ENCODE results near the gene KL. TPM values are rescaled to one million over a fixed set of nuclear protein-coding genes. Genes with fewer than 3 reads are reported as not detected.

Gene KL
- total and polyA plus RNA-seq, 4 donors, result 1.4 to 24.5 (median 5.7) TPM

- H3K27ac ChIP-seq (ENCODE audit: low read depth in 1 of 2, low read length in 1 of 2), result no peak overlapping the region
- H3K9me3 ChIP-seq (ENCODE audit: control insufficient read depth in 4 of 4, insufficient read depth in 3 of 4, low read length in 3 of 4), result no peaks in the 10 kb centered on the region
- DNase-seq (no peak), ATAC-seq (ENCODE audit: insufficient read depth, low FRiP score) (no peak)
- peaks cover 0 to 4% (median 0%) of the 10 kb centered on the region in 5 donors for H3K4me1 ChIP-seq (ENCODE audit: control insufficient read depth in 5 of 5, insufficient read depth in 5 of 5, low read length in 5 of 5)
- no peak overlapping the region for H3K9ac ChIP-seq (ENCODE audit: insufficient read depth in 1 of 2, low read length in 2 of 2)
- H3K27me3 ChIP-seq (ENCODE audit: control insufficient read depth in 3 of 3, insufficient read depth in 3 of 3, low read length in 2 of 3), result no peaks in the 10 kb centered on the region
- no peak for TF ChIP-seq CTCF (IDR thresholded peaks at IDR 0.05; ENCODE audit: control extremely low read depth, extremely low read depth)
- H3K4me3 ChIP-seq, result no peak overlapping the region
- WGBS, 2 donors, result 62 to 76% methylated on average over 4 of the region's 4 CpGs
- no peaks in the 10 kb centered on the region for H3K36me3 ChIP-seq (ENCODE audit: control insufficient read depth in 4 of 4, insufficient read depth in 4 of 4, low read length in 4 of 4)
These were observed 29.8 kb downstream of the KL start for GRCh38 chr13:33045851-33046592.

- H3K27me3 ChIP-seq (ENCODE audit: control insufficient read depth in 3 of 3, insufficient read depth in 3 of 3, low read length in 2 of 3), result no peaks in the 10 kb centered on the region
- WGBS, 2 donors, result 47 to 67% methylated on average over 4 of the region's 4 CpGs
- peaks cover 0 to 4% (median 0%) of the 10 kb centered on the region in 5 donors for H3K4me1 ChIP-seq (ENCODE audit: control insufficient read depth in 5 of 5, insufficient read depth in 5 of 5, low read length in 5 of 5)
- no peak overlapping the region for H3K9ac ChIP-seq (ENCODE audit: insufficient read depth in 1 of 2, low read length in 2 of 2)
- ATAC-seq (ENCODE audit: insufficient read depth, low FRiP score), result no peak
- no peak overlapping the region for H3K4me3 ChIP-seq
- no peak for TF ChIP-seq CTCF (IDR thresholded peaks at IDR 0.05; ENCODE audit: control extremely low read depth, extremely low read depth)
- no peaks in the 10 kb centered on the region for H3K36me3 ChIP-seq (ENCODE audit: control insufficient read depth in 4 of 4, insufficient read depth in 4 of 4, low read length in 4 of 4)
- no peaks in the 10 kb centered on the region for H3K9me3 ChIP-seq (ENCODE audit: control insufficient read depth in 4 of 4, insufficient read depth in 3 of 4, low read length in 3 of 4)
- H3K27ac ChIP-seq (ENCODE audit: low read depth in 1 of 2, low read length in 1 of 2), result no peak overlapping the region
- no peak for DNase-seq
These were observed 33.9 kb downstream of the KL start for GRCh38 chr13:33050161-33050560.

GRCh38 chr13:33051632-33052031, 35.4 kb downstream of the KL start:
- 92 to 93% methylated on average over 3 of the region's 3 CpGs for WGBS, 2 donors
- Histone ChIP-seq H3K4me1 (ENCODE audit: control insufficient read depth in 5 of 5, insufficient read depth in 5 of 5, low read length in 5 of 5) (peaks cover 0 to 4% (median 0%) of the 10 kb centered on the region in 5 donors), H3K36me3 (ENCODE audit: control insufficient read depth in 4 of 4, insufficient read depth in 4 of 4, low read length in 4 of 4) (no peaks in the 10 kb centered on the region), H3K9ac (ENCODE audit: insufficient read depth in 1 of 2, low read length in 2 of 2) (no peak overlapping the region), H3K27ac (ENCODE audit: low read depth in 1 of 2, low read length in 1 of 2) (no peak overlapping the region), H3K9me3 (ENCODE audit: control insufficient read depth in 4 of 4, insufficient read depth in 3 of 4, low read length in 3 of 4) (no peaks in the 10 kb centered on the region), H3K4me3 (no peak overlapping the region), H3K27me3 (ENCODE audit: control insufficient read depth in 3 of 3, insufficient read depth in 3 of 3, low read length in 2 of 3) (no peaks in the 10 kb centered on the region)
- ATAC-seq (ENCODE audit: insufficient read depth, low FRiP score) (no peak), DNase-seq (no peak)
- no peak for TF ChIP-seq CTCF (IDR thresholded peaks at IDR 0.05; ENCODE audit: control extremely low read depth, extremely low read depth)
